ENCODE measurements around the gene VCAN.
"Not testable (repeated sequence)": the region's sequence is repeated elsewhere in the genome, so short reads cannot be mapped to it uniquely, and the experiment has no call there.

VCAN gene

GRCh38 chr5:83471405-83472212 lies at the start of gene VCAN:
TSS of gene VCAN (plus strand) at chr5:83471744. CDS start at chr5:83483519, 11,775 bp downstream.
- Histone ChIP-seq H3K9me3 (peaks cover 39% of the 10 kb centered on the region), H3K27ac (no peak within 1 kb of the TSS), H3K36me3 (no peaks in the 10 kb centered on the region), H3K4me3 (no peak within 1 kb of the TSS), H3K27me3 (peaks cover 14% of the 10 kb centered on the region), H3K4me2 (no peak within 1 kb of the TSS), H3K9ac (no peak within 1 kb of the TSS), H3K4me1 (no peaks in the 10 kb centered on the region), H4K20me1 (no peaks in the 10 kb centered on the region)
- no peak for TF ChIP-seq Cebpa-rat (IDR thresholded peaks at IDR 0.05)

GRCh38 chr5:83422284-83422683 lies 49.3 kb upstream of the VCAN start:
- Histone ChIP-seq H3K27me3 (no peaks in the 10 kb centered on the region), H4K20me1 (no peaks in the 10 kb centered on the region), H3K4me2 (no peak overlapping the region), H3K9me3 (no peaks in the 10 kb centered on the region), H3K36me3 (no peaks in the 10 kb centered on the region), H3K27ac (no peak overlapping the region), H3K4me1 (no peaks in the 10 kb centered on the region), H3K4me3 (no peak overlapping the region), H3K9ac (no peak overlapping the region)
- TF ChIP-seq Cebpa-rat (IDR thresholded peaks at IDR 0.05), result no peak

GRCh38 chr5:83426855-83427254 lies 44.7 kb upstream of the VCAN start:
- no peak for TF ChIP-seq Cebpa-rat (IDR thresholded peaks at IDR 0.05)
- H3K9me3 ChIP-seq, result no peaks in the 10 kb centered on the region

GRCh38 chr5:83428126-83428525 lies 43.4 kb upstream of the VCAN start:
- no peaks in the 10 kb centered on the region for H3K9me3 ChIP-seq
- H3K4me3 ChIP-seq, result no peak overlapping the region
- H3K4me1 ChIP-seq, result no peaks in the 10 kb centered on the region
- H3K36me3 ChIP-seq, result no peaks in the 10 kb centered on the region
- no peaks in the 10 kb centered on the region for H4K20me1 ChIP-seq
- H3K9ac ChIP-seq, result no peak overlapping the region
- H3K27me3 ChIP-seq, result no peaks in the 10 kb centered on the region
- no peak for TF ChIP-seq Cebpa-rat (IDR thresholded peaks at IDR 0.05)
- no peak overlapping the region for H3K27ac ChIP-seq
- H3K4me2 ChIP-seq, result no peak overlapping the region

More at GRCh38 chr5:83426855-83427254, 44.7 kb upstream of the VCAN start:
- Histone ChIP-seq H3K4me2 (no peak overlapping the region), H3K9ac (no peak overlapping the region), H3K4me1 (no peaks in the 10 kb centered on the region), H3K27ac (no peak overlapping the region), H3K27me3 (no peaks in the 10 kb centered on the region), H4K20me1 (no peaks in the 10 kb centered on the region), H3K4me3 (no peak overlapping the region), H3K36me3 (no peaks in the 10 kb centered on the region)

- TF ChIP-seq Cebpa-rat (IDR thresholded peaks at IDR 0.05), result no peak
- H3K4me2 ChIP-seq, result no peak overlapping the region
Measured at GRCh38 chr5:83428890-83429289, 42.7 kb upstream of the VCAN start.

GRCh38 chr5:83430130-83431010 lies 41.2 kb upstream of the VCAN start:
- Histone ChIP-seq H3K4me1 (no peaks in the 10 kb centered on the region), H3K36me3 (no peaks in the 10 kb centered on the region), H3K27ac (no peak overlapping the region), H3K4me2 (no peak overlapping the region), H4K20me1 (no peaks in the 10 kb centered on the region), H3K9me3 (no peaks in the 10 kb centered on the region), H3K27me3 (no peaks in the 10 kb centered on the region), H3K9ac (no peak overlapping the region), H3K4me3 (no peak overlapping the region)
- TF ChIP-seq Cebpa-rat (IDR thresholded peaks at IDR 0.05), result no peak

More at GRCh38 chr5:83428890-83429289, 42.7 kb upstream of the VCAN start:
- Histone ChIP-seq H3K4me1 (no peaks in the 10 kb centered on the region), H4K20me1 (no peaks in the 10 kb centered on the region), H3K9ac (no peak overlapping the region), H3K27ac (no peak overlapping the region), H3K4me3 (no peak overlapping the region), H3K9me3 (no peaks in the 10 kb centered on the region), H3K27me3 (no peaks in the 10 kb centered on the region), H3K36me3 (no peaks in the 10 kb centered on the region)

GRCh38 chr5:83433891-83434290 lies 37.7 kb upstream of the VCAN start:
- Histone ChIP-seq H3K4me1 (no peaks in the 10 kb centered on the region), H3K9ac (no peak overlapping the region), H3K4me3 (no peak overlapping the region), H3K36me3 (no peaks in the 10 kb centered on the region), H3K9me3 (peaks cover 10% of the 10 kb centered on the region), H3K27me3 (no peaks in the 10 kb centered on the region), H4K20me1 (no peaks in the 10 kb centered on the region), H3K27ac (no peak overlapping the region), H3K4me2 (no peak overlapping the region)
- no peak for TF ChIP-seq Cebpa-rat (IDR thresholded peaks at IDR 0.05)

GRCh38 chr5:83434946-83435345 lies 36.6 kb upstream of the VCAN start:
- TF ChIP-seq Cebpa-rat (IDR thresholded peaks at IDR 0.05), result no peak
- H3K4me3 ChIP-seq, result no peak overlapping the region
- no peak overlapping the region for H3K4me2 ChIP-seq
- H3K9ac ChIP-seq, result no peak overlapping the region
- H3K27me3 ChIP-seq, result no peaks in the 10 kb centered on the region
- H3K4me1 ChIP-seq, result no peaks in the 10 kb centered on the region
- no peaks in the 10 kb centered on the region for H3K36me3 ChIP-seq
- H3K27ac ChIP-seq, result no peak overlapping the region
- H4K20me1 ChIP-seq, result no peaks in the 10 kb centered on the region
- peaks cover 10% of the 10 kb centered on the region for H3K9me3 ChIP-seq

- H3K9ac ChIP-seq, result no peak overlapping the region
- H3K36me3 ChIP-seq, result no peaks in the 10 kb centered on the region
- TF ChIP-seq Cebpa-rat (IDR thresholded peaks at IDR 0.05), result no peak
- H3K4me2 ChIP-seq, result no peak overlapping the region
- no peaks in the 10 kb centered on the region for H3K4me1 ChIP-seq
- H3K4me3 ChIP-seq, result no peak overlapping the region
- no peak overlapping the region for H3K27ac ChIP-seq
- no peaks in the 10 kb centered on the region for H3K27me3 ChIP-seq
- peaks cover 10% of the 10 kb centered on the region for H3K9me3 ChIP-seq
- H4K20me1 ChIP-seq, result no peaks in the 10 kb centered on the region
Measured at GRCh38 chr5:83436276-83436675, 35.3 kb upstream of the VCAN start.

- not testable (repeated sequence) for H3K4me1 ChIP-seq, H3K36me3 ChIP-seq, H3K4me2 ChIP-seq, H3K9me3 ChIP-seq, H3K9ac ChIP-seq, H3K27ac ChIP-seq, H3K4me3 ChIP-seq, H4K20me1 ChIP-seq, H3K27me3 ChIP-seq
Measured at GRCh38 chr5:83437697-83438096, 33.8 kb upstream of the VCAN start.

All from BLaER1 (cell line).